ENCODE data around the gene F12.

F12 gene

DNA sequence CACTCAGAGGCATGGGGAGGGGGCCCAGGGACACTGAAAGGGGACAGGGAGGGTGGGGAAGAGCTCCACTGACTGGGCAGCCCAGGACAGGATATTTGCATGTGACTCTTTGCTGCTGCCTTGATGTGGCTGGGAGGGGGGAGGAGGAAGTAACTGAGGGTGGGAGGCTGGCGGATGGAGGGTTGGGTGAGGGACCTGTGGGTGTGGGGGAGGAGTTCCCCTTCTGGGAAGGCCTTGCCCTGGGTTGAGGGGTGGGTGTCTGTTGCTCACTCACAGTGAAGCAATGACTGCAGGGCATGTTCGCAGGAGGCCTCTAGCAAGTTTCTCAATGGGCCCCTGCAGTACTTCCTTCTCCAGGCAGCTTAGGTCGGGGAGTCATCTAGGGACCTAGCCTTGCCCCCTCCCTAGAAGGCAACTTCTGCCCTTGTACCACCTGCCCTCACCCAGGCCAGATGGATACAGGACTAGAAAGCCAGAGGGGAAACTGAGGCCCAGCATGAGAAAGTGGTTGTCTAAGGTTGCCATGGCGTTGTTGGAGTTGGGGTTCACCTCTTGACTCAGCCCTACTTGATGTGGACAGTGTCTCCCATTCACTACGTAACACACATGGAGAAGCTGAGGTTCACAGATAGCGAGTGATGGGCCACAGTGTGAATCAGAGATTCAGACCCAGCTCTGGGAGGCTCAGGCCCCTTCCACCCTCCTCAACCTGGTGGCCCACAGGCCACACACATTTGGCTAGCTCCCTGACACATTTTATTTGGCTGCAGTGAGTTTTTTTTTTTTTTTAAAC, 20.1 kb upstream of the F12 start:
- no peaks in the 10 kb centered on the region for H3K9me3 Mint-ChIP-seq
- no peaks in the 10 kb centered on the region for H3K27me3 Mint-ChIP-seq (ENCODE audit: low read depth, poor library complexity)
- peak overlapping the region; percentile 72 for H3K27ac Mint-ChIP-seq
- DNase-seq = no peak
- H3K36me3 Mint-ChIP-seq (ENCODE audit: low read depth) = peaks cover 4% of the 10 kb centered on the region
- TF ChIP-seq, protein P1, sequence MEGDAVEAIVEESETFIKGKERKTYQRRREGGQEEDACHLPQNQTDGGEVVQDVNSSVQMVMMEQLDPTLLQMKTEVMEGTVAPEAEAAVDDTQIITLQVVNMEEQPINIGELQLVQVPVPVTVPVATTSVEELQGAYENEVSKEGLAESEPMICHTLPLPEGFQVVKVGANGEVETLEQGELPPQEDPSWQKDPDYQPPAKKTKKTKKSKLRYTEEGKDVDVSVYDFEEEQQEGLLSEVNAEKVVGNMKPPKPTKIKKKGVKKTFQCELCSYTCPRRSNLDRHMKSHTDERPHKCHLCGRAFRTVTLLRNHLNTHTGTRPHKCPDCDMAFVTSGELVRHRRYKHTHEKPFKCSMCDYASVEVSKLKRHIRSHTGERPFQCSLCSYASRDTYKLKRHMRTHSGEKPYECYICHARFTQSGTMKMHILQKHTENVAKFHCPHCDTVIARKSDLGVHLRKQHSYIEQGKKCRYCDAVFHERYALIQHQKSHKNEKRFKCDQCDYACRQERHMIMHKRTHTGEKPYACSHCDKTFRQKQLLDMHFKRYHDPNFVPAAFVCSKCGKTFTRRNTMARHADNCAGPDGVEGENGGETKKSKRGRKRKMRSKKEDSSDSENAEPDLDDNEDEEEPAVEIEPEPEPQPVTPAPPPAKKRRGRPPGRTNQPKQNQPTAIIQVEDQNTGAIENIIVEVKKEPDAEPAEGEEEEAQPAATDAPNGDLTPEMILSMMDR (IDR thresholded peaks at IDR 0.05) = no peak
- H3K4me3 Mint-ChIP-seq = peak overlapping the region; percentile 61
- peaks cover 51% of the 10 kb centered on the region for H3K4me1 Mint-ChIP-seq

DNA sequence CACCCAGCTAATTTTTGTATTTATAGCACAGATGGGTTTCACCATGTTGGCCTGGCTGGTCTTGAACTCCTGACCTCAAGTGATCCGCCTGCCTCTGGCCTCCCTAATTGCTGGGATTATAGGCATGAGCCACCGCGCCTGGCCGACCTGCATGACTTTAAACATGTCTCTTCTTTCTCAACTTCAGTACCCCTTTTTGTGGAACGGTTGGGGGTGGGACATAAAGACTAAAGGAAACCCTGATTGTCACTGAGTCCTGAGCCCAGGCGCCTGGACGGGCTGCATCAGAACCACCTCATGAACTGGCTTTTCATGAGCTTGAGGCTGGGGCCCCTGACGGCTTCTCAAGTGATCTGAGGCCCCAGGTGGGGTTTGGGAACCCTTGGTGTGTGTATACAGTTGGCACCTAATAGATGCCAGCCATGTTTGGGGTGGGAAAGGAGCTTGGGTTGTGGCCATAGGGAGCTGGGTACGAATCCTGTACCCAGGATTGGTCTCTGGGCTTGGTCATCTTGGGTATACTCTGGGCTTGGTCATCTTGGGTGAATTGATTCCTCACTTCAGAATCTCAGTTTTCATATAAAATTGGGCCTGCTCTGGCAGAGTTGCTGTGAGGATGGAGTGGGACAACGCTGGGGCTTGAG, 19.3 kb upstream of the F12 start:
- TF ChIP-seq, protein P1 (IDR thresholded peaks at IDR 0.05) = no peak
- H3K4me1 Mint-ChIP-seq = peaks cover 57% of the 10 kb centered on the region
- H3K9me3 Mint-ChIP-seq = no peaks in the 10 kb centered on the region
- H3K4me3 Mint-ChIP-seq = peak overlapping the region; percentile 61
- H3K27me3 Mint-ChIP-seq (ENCODE audit: low read depth, poor library complexity) = no peaks in the 10 kb centered on the region
- peak overlapping the region; percentile 55 for H3K27ac Mint-ChIP-seq
- DNase-seq = no peak
- H3K36me3 Mint-ChIP-seq (ENCODE audit: low read depth) = peaks cover 4% of the 10 kb centered on the region

DNA sequence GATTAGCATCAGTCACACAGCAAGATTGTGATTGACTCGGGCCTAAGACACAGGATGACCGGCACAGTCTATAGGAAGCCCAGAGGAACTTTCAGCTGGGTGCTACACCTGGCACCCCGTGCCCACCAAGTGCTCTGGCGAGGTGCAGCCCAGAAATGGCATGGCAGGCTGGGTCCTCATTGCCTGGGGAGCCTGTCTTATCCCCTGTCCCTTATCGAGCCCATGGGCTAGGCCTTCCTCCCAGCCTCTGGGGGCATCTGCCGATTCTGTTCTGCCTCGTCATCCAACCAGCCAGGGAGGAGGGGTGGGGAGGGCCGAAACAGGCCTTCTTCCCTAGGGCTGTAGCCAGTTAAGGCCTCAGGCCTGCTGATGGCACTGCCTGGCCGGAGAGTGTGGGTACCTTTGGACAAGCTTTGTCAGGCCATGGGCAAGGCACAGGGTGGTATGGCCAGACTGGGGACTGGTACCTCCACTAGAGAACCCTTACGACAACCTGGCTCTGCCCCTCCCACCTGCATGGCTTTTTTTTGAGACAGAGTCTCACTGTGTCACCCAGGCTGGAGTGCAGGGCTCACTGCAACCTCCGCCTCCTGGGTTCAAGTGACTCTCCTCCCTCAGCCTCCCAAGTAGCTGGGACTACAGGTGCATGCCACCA, 18.7 kb upstream of the F12 start:
- Mint-ChIP-seq H3K27ac (no peak overlapping the region), H3K36me3 (ENCODE audit: low read depth) (no peaks in the 10 kb centered on the region), H3K27me3 (ENCODE audit: low read depth, poor library complexity) (no peaks in the 10 kb centered on the region), H3K4me3 (peak overlapping the region; percentile 88), H3K9me3 (no peaks in the 10 kb centered on the region), H3K4me1 (peaks cover 57% of the 10 kb centered on the region)
- no peak for DNase-seq
- TF ChIP-seq, protein P1 (IDR thresholded peaks at IDR 0.05) = no peak

DNA sequence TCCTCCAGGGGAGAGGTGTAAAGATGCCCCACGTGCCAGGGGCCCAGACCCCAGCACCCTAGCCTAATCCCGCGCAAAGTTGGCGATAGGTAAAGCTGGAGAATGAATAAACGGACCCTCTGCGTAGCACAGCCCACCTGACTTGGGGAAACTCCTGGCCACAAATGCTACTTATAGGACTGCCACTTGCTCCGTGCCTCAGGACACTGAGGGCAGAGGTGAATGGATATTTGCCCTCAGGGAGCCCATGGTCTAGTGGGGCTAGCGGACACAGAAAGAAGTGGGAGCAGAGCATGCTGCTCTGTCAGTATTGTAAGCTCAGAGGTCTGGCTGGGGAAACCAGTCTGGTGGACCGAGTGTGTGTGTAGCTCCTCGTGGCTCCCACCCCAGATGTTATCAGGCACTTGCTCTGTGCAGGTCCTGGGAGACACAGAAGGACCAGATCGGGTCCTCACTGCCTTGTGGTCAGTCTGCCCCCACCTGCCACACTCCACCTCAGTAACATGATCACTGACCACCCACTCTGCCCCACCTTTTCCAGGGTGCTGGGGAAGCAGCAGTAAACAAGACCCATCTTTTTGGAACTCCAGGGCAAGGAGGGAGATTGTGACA, 18.0 kb upstream of the F12 start:
- H3K4me1 Mint-ChIP-seq = peaks cover 57% of the 10 kb centered on the region
- no peak for DNase-seq
- no peaks in the 10 kb centered on the region for H3K36me3 Mint-ChIP-seq (ENCODE audit: low read depth)
- TF ChIP-seq, protein P1 (IDR thresholded peaks at IDR 0.05) = no peak
- peak overlapping the region; percentile 88 for H3K4me3 Mint-ChIP-seq
- peak overlapping the region; percentile 19 for H3K27ac Mint-ChIP-seq
- no peaks in the 10 kb centered on the region for H3K9me3 Mint-ChIP-seq
- H3K27me3 Mint-ChIP-seq (ENCODE audit: low read depth, poor library complexity) = no peaks in the 10 kb centered on the region

DNA sequence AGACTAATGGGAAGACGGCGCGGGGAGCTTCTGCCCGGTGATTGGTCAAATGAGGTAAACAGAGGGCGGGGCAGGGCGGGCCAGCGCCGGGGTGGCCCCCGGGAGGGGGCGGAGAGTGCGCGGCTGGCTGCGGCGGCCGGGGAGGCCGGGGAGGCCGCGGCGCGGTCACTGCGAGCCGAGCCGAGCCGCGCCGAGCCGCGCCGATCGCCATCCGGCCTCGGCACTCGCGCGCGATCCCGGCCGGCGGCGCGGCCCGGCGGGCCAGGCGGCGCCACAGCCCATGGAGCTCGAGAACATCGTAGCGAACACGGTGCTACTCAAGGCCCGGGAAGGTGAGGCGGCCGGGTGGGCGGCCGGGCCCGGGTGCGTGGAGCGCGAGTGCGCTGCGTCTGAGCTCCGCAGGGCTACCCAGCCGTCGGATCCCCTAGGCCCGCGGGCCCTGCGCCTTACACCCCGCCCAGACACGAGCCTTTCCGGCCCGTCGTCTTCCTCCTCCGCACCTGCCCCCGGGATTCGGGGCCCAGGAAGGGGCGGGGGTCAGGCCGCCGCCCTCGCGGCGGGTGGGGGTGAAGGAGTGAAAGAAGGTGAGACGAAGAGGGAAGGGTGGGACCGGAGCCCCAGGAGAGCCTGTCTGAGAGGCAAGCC, 17.3 kb upstream of the F12 start, which contains the start of gene GRK6:
TSS of gene GRK6 (plus strand) at position 111 of the 645 bp plus-strand sequence. CDS start at position 281, 170 bp downstream.
- H3K4me1 Mint-ChIP-seq = peaks cover 57% of the 10 kb centered on the region
- H3K9me3 Mint-ChIP-seq = no peaks in the 10 kb centered on the region
- H3K4me3 Mint-ChIP-seq = peak within 1 kb of the TSS; percentile 89
- H3K27ac Mint-ChIP-seq = peak within 1 kb of the TSS; percentile 98
- no peak for DNase-seq
- no peaks in the 10 kb centered on the region for H3K27me3 Mint-ChIP-seq (ENCODE audit: low read depth, poor library complexity)
- no peaks in the 10 kb centered on the region for H3K36me3 Mint-ChIP-seq (ENCODE audit: low read depth)
- TF ChIP-seq, protein P1 (IDR thresholded peaks at IDR 0.05) = no peak

All from nephron progenitor cell (in vitro differentiated cells).